ENCODE data around the gene PITPNC1. TPM values are rescaled to one million over a fixed set of nuclear protein-coding genes. Genes with fewer than 3 reads are reported as not detected.
"Not testable (repeated sequence)": the region's sequence is repeated elsewhere in the genome, so short reads cannot be mapped to it uniquely, and the experiment has no call there.

The PITPNC1 gene
- 10.4 and 12.5 TPM in 2 replicates for total RNA-seq (2014; rRNA removed)
- 1.00 TPM for polyA plus RNA-seq (2012)

GRCh38 chr17:67376737-67377487 is at the start of gene PITPNC1:
PITPNC1 (plus strand) TSS chr17:67377281.
- peak; percentile 79 for DNase-seq (ENCODE audit: low read depth)

- DNase-seq (ENCODE audit: low read depth): no peak
These were observed 49.1 kb upstream of the PITPNC1 start for GRCh38 chr17:67328026-67328425.

GRCh38 chr17:67331381-67332161 is 45.5 kb upstream of the PITPNC1 start:
- not testable (repeated sequence) for DNase-seq (ENCODE audit: low read depth)

GRCh38 chr17:67332162-67332508 is 44.9 kb upstream of the PITPNC1 start:
- not testable (repeated sequence) for DNase-seq (ENCODE audit: low read depth)

GRCh38 chr17:67335245-67335835 is 41.7 kb upstream of the PITPNC1 start:
- no peak for DNase-seq (ENCODE audit: low read depth)

- DNase-seq (ENCODE audit: low read depth): no peak
These were observed 40.2 kb upstream of the PITPNC1 start for GRCh38 chr17:67336859-67337258.

- DNase-seq (ENCODE audit: low read depth): not testable (repeated sequence)
These were observed 38.7 kb upstream of the PITPNC1 start for GRCh38 chr17:67338353-67338752.

GRCh38 chr17:67343237-67343636 is 33.8 kb upstream of the PITPNC1 start:
- no peak for DNase-seq (ENCODE audit: low read depth)

GRCh38 chr17:67347826-67348225 is 29.3 kb upstream of the PITPNC1 start:
- no peak for DNase-seq (ENCODE audit: low read depth)

- no peak for DNase-seq (ENCODE audit: low read depth)
These were observed 27.7 kb upstream of the PITPNC1 start for GRCh38 chr17:67349420-67349819.

- no peak for DNase-seq (ENCODE audit: low read depth)
These were observed 23.9 kb upstream of the PITPNC1 start for GRCh38 chr17:67353161-67353560.

GRCh38 chr17:67353929-67354574 is 23.0 kb upstream of the PITPNC1 start:
- no peak for DNase-seq (ENCODE audit: low read depth)

GRCh38 chr17:67358612-67359011 is 18.5 kb upstream of the PITPNC1 start:
- no peak for DNase-seq (ENCODE audit: low read depth)

- peak; percentile 34 for DNase-seq (ENCODE audit: low read depth)
These were observed 16.9 kb upstream of the PITPNC1 start for GRCh38 chr17:67359960-67360791.

- DNase-seq (ENCODE audit: low read depth): no peak
These were observed 16.2 kb upstream of the PITPNC1 start for GRCh38 chr17:67360880-67361279.

GRCh38 chr17:67362173-67362572 is 14.9 kb upstream of the PITPNC1 start:
- DNase-seq (ENCODE audit: low read depth): no peak

- no peak for DNase-seq (ENCODE audit: low read depth)
These were observed 12.0 kb upstream of the PITPNC1 start for GRCh38 chr17:67364847-67365737.

- DNase-seq (ENCODE audit: low read depth): peak; percentile 52
These were observed 11.3 kb upstream of the PITPNC1 start for GRCh38 chr17:67365738-67366192.

GRCh38 chr17:67366193-67367157 is 10.6 kb upstream of the PITPNC1 start, which contains the start of gene PSMD12:
PSMD12 (minus strand) TSS chr17:67366577; CDS start chr17:67366519, 58 bp downstream.
- peak; percentile 87 for DNase-seq (ENCODE audit: low read depth)
